Neuronal stem cell (in vitro differentiated cells): Measurements from ENCODE around the gene SLC16A12.

ENCODE experiments used
- DNase-seq: peaks from one replicate; pipeline ENCODE4 v3.0.0-alpha.2; 2013; ENCODE audit warnings: low spot score
- H2AFZ ChIP-seq: one replicate; pipeline ENCODE4 v1.6.1; 2013; ENCODE audit warnings: mild to moderate bottlenecking, low read length, inconsistent platforms
- H2AK5ac ChIP-seq: 2 replicates; pipeline ENCODE4 v1.6.1; 2013; ENCODE audit warnings: low read depth, mild to moderate bottlenecking, inconsistent platforms, low read length, moderate library complexity, mixed read lengths
- H2BK120ac ChIP-seq: 2 replicates; pipeline ENCODE4 v1.6.1; 2013; ENCODE audit warnings: low read depth, mild to moderate bottlenecking, inconsistent platforms, low read length, moderate library complexity, mixed read lengths
- H2BK12ac ChIP-seq: one replicate; pipeline ENCODE4 v1.6.1; 2013; ENCODE audit warnings: low read length, inconsistent platforms
- H2BK15ac ChIP-seq: 2 replicates; pipeline ENCODE4 v1.6.1; 2013; ENCODE audit warnings: mild to moderate bottlenecking, low read length, inconsistent platforms, mixed read lengths
- H2BK5ac ChIP-seq: one replicate; pipeline ENCODE4 v1.6.1; 2013; ENCODE audit warnings: inconsistent platforms, mild to moderate bottlenecking, low read length, moderate library complexity
- H3K14ac ChIP-seq: one replicate; pipeline ENCODE4 v1.6.1; 2013; ENCODE audit warnings: low read length, inconsistent platforms
- H3K18ac ChIP-seq: 2 replicates; pipeline ENCODE4 v1.6.1; 2013; ENCODE audit warnings: low read length, inconsistent platforms
- H3K23ac ChIP-seq: 2 replicates; pipeline ENCODE4 v1.6.1; 2013; ENCODE audit warnings: low read depth, mild to moderate bottlenecking, mixed read lengths, low read length, inconsistent platforms; ENCODE audit not compliant: poor library complexity
- H3K27ac ChIP-seq: replicated peaks from 3 replicates; pipeline ENCODE4 v1.5.1; 2013; ENCODE audit warnings: low read length, inconsistent platforms
- H3K27me3 ChIP-seq, 3 experiments: 2 replicates each; pipeline ENCODE4 v1.6.1; 2013; ENCODE audit warnings: low read length in 3 of 3, mild to moderate bottlenecking in 2 of 3, inconsistent platforms in 1 of 3, low read depth in 1 of 3, mixed read lengths in 1 of 3, moderate library complexity in 1 of 3; ENCODE audit not compliant: control insufficient read depth in 3 of 3, insufficient read depth in 3 of 3
- H3K36me3 ChIP-seq, 2 donors: replicated peaks in 1 of 2; 2 replicates each; pipeline ENCODE4 v1.6.1; 2013; ENCODE audit warnings: low read length in 2 of 2; ENCODE audit not compliant: control insufficient read depth in 2 of 2, insufficient read depth in 2 of 2
- H3K4ac ChIP-seq: 2 replicates; pipeline ENCODE4 v1.6.1; 2013; ENCODE audit warnings: inconsistent platforms, mild to moderate bottlenecking, low read length, moderate library complexity
- H3K4me1 ChIP-seq, 2 donors: 1 replicate in 1 of 2; 2 replicates in 1 of 2; pipeline ENCODE4 v1.6.1; 2013; ENCODE audit warnings: low read length in 2 of 2, low read depth in 1 of 2; ENCODE audit not compliant: control insufficient read depth in 2 of 2, insufficient read depth in 1 of 2
- H3K4me2 ChIP-seq: one replicate; pipeline ENCODE4 v1.6.1; 2013; ENCODE audit warnings: mild to moderate bottlenecking, low read length, inconsistent platforms; ENCODE audit not compliant: insufficient read depth, poor library complexity, severe bottlenecking
- H3K4me3 ChIP-seq, 2 donors: 2 replicates each; pipeline ENCODE4 v1.5.1; 2013; ENCODE audit warnings: low read length in 2 of 2, mild to moderate bottlenecking in 2 of 2, inconsistent platforms in 1 of 2, moderate library complexity in 1 of 2
- H3K79me1 ChIP-seq: one replicate; pipeline ENCODE4 v1.6.1; 2013; ENCODE audit warnings: low read depth, mild to moderate bottlenecking, inconsistent platforms, low read length, moderate library complexity
- H3K9ac ChIP-seq: one replicate; pipeline ENCODE4 v1.6.1; 2013; ENCODE audit warnings: mild to moderate bottlenecking, low read depth, low read length, inconsistent platforms; ENCODE audit not compliant: poor library complexity
- H3K9me3 ChIP-seq, 2 donors: replicated peaks in 1 of 2; 2 replicates each; pipeline versions ENCODE3 to v1.6.1; 2013; ENCODE audit warnings: low read length in 2 of 2, mild to moderate bottlenecking in 2 of 2, inconsistent platforms in 1 of 2, low read depth in 1 of 2, mixed read lengths in 1 of 2, moderate library complexity in 1 of 2; ENCODE audit not compliant: control insufficient read depth in 2 of 2, insufficient read depth in 1 of 2
- H4K8ac ChIP-seq: one replicate; pipeline ENCODE4 v1.6.1; 2013; ENCODE audit warnings: low read depth, mild to moderate bottlenecking, inconsistent platforms, low read length, moderate library complexity
- H4K91ac ChIP-seq: one replicate; pipeline ENCODE4 v1.6.1; 2013; ENCODE audit warnings: low read length, low read depth, mild to moderate bottlenecking, inconsistent platforms; ENCODE audit not compliant: poor library complexity
- WGBS, 2 donors: extraction: QIAGEN DNeasy Blood & Tissue Kit; methylation state at CpG; one replicate each; pipeline ENCODE4 v1.1.7; 2013; ENCODE audit warnings: missing lambda C conversion rate in 2 of 2, mixed read lengths in 1 of 2; ENCODE audit not compliant: insufficient read length in 2 of 2, insufficient replicate concordance in 1 of 2; ENCODE audit errors: extremely low coverage in 2 of 2; 5-methylcytosine and 5-hydroxymethylcytosine counted together

The SLC16A12 gene

GRCh38 chr10:89475125-89475524 lies 60.3 kb downstream of the SLC16A12 start:
- Histone ChIP-seq H3K79me1 (no peaks in the 10 kb centered on the region), H3K18ac (no peak overlapping the region), H2BK15ac (no peak overlapping the region), H3K9ac (no peak overlapping the region), H4K91ac (no peak overlapping the region), H2BK120ac (no peak overlapping the region), H3K27me3 (peaks cover 0 to 16% (median 0%) of the 10 kb centered on the region in 3 experiments), H2AFZ (no peak overlapping the region), H3K14ac (no peak overlapping the region), H3K23ac (no peak overlapping the region), H4K8ac (no peak overlapping the region), H3K4me2 (no peak overlapping the region), H3K4me3 (no peak overlapping the region), H3K27ac (no peak overlapping the region), H3K36me3 (no peaks in the 10 kb centered on the region), H3K4ac (no peak overlapping the region), H3K9me3 (no peaks in the 10 kb centered on the region), H2AK5ac (no peak overlapping the region), H2BK12ac (no peak overlapping the region), H2BK5ac (no peak overlapping the region), H3K4me1 (peaks cover 0 to 5% of the 10 kb centered on the region in 2 donors)
- no peak for DNase-seq
- WGBS, 2 donors: no CpG with 5 or more reads among the region's 2 CpGs

- WGBS, 2 donors: no CpG with 5 or more reads among the region's 4 CpGs
- Histone ChIP-seq H3K9ac (no peak overlapping the region), H3K4me1 (peaks cover 0 to 5% of the 10 kb centered on the region in 2 donors)
These were observed 60.9 kb downstream of the SLC16A12 start for GRCh38 chr10:89474452-89474851.

GRCh38 chr10:89471110-89471809 lies 64.1 kb downstream of the SLC16A12 start:
- no peak for DNase-seq
- no peak overlapping the region for H2BK120ac ChIP-seq
- H2BK12ac ChIP-seq: no peak overlapping the region
- H3K36me3 ChIP-seq: no peaks in the 10 kb centered on the region
- H3K4me2 ChIP-seq: no peak overlapping the region
- H2BK5ac ChIP-seq: no peak overlapping the region
- no peak overlapping the region for H4K91ac ChIP-seq
- WGBS, 2 donors: no CpG with 5 or more reads among the region's 1 CpG
- H3K23ac ChIP-seq: no peak overlapping the region
- no peak overlapping the region for H2AFZ ChIP-seq
- H3K79me1 ChIP-seq: no peaks in the 10 kb centered on the region
- no peak overlapping the region for H3K9ac ChIP-seq
- H2AK5ac ChIP-seq: no peak overlapping the region
- no peak overlapping the region for H3K4me3 ChIP-seq
- H3K27ac ChIP-seq: no peak overlapping the region
- H3K9me3 ChIP-seq: no peaks in the 10 kb centered on the region
- H3K14ac ChIP-seq: no peak overlapping the region
- no peak overlapping the region for H3K18ac ChIP-seq
- no peak overlapping the region for H3K4ac ChIP-seq
- no peak overlapping the region for H2BK15ac ChIP-seq
- no peak overlapping the region for H4K8ac ChIP-seq
- peaks cover 0 to 15% (median 0%) of the 10 kb centered on the region in 3 experiments for H3K27me3 ChIP-seq
- H3K4me1 ChIP-seq: peaks cover 0 to 2% of the 10 kb centered on the region in 2 donors

More at GRCh38 chr10:89474452-89474851, 60.9 kb downstream of the SLC16A12 start:
- no peaks in the 10 kb centered on the region for H3K36me3 ChIP-seq
- no peak overlapping the region for H2BK5ac ChIP-seq
- H3K4me3 ChIP-seq: no peak overlapping the region
- H3K27me3 ChIP-seq: peaks cover 0 to 15% (median 0%) of the 10 kb centered on the region in 3 experiments
- H3K4ac ChIP-seq: no peak overlapping the region
- H2AFZ ChIP-seq: no peak overlapping the region
- H3K23ac ChIP-seq: no peak overlapping the region
- H2BK12ac ChIP-seq: no peak overlapping the region
- DNase-seq: no peak
- no peak overlapping the region for H2BK120ac ChIP-seq
- no peak overlapping the region for H3K27ac ChIP-seq
- H3K4me2 ChIP-seq: no peak overlapping the region
- no peak overlapping the region for H4K8ac ChIP-seq
- no peak overlapping the region for H3K18ac ChIP-seq
- no peak overlapping the region for H2AK5ac ChIP-seq
- no peak overlapping the region for H4K91ac ChIP-seq
- no peaks in the 10 kb centered on the region for H3K9me3 ChIP-seq
- H3K14ac ChIP-seq: no peak overlapping the region
- no peak overlapping the region for H2BK15ac ChIP-seq
- no peaks in the 10 kb centered on the region for H3K79me1 ChIP-seq

- Histone ChIP-seq H3K4me2 (no peak overlapping the region), H3K14ac (no peak overlapping the region), H3K4me1 (peaks cover 0 to 2% of the 10 kb centered on the region in 2 donors), H2AFZ (no peak overlapping the region), H2BK120ac (no peak overlapping the region), H2BK12ac (no peak overlapping the region), H3K9me3 (no peaks in the 10 kb centered on the region), H3K4me3 (no peak overlapping the region), H4K8ac (no peak overlapping the region), H3K27ac (no peak overlapping the region), H3K79me1 (no peaks in the 10 kb centered on the region), H2BK15ac (no peak overlapping the region), H3K23ac (no peak overlapping the region), H2BK5ac (no peak overlapping the region), H4K91ac (no peak overlapping the region), H3K36me3 (no peaks in the 10 kb centered on the region), H3K27me3 (peaks cover 0 to 12% (median 0%) of the 10 kb centered on the region in 3 experiments), H3K9ac (no peak overlapping the region), H3K4ac (no peak overlapping the region), H2AK5ac (no peak overlapping the region), H3K18ac (no peak overlapping the region)
- no CpG with 5 or more reads among the region's 2 CpGs for WGBS, 2 donors
- DNase-seq: no peak
These were observed 64.8 kb downstream of the SLC16A12 start for GRCh38 chr10:89470628-89471027.
